HepG2 (cell line): Measurements from ENCODE around the gene ATF6. TPM values are rescaled to one million over a fixed set of nuclear protein-coding genes. Genes with fewer than 3 reads are reported as not detected.

Source experiments
- HMG20B ChIP-seq: conservative IDR thresholded peaks from 2 replicates; pipeline ENCODE4 v1.6.1; 2016; ENCODE audit warnings: missing genetic modification reagents, missing compliant biosample characterization
- KLF6 ChIP-seq: IDR thresholded peaks from 2 replicates; pipeline ENCODE4 v1.8.0; 2016; ENCODE audit warnings: missing biosample characterization, missing genetic modification reagents
- NAIF1 ChIP-seq: sonication (generic); formaldehyde crosslinking; IDR thresholded peaks from 2 replicates; pipeline ENCODE4 v1.5.0; 2020; ENCODE audit warnings: mild to moderate bottlenecking, missing genetic modification reagents, borderline replicate concordance
- POLR2AphosphoS5 ChIP-seq: IDR thresholded peaks from 2 replicates; pipeline ENCODE4 v1.6.1; 2012; ENCODE audit warnings: low read depth, low read length
- RFX5 ChIP-seq: IDR thresholded peaks from 2 replicates; pipeline ENCODE4 v1.6.1; 2011; ENCODE audit warnings: low read depth, low read length, improper control_type of control experiment
- SSRP1 ChIP-seq: IDR thresholded peaks from 2 replicates; pipeline ENCODE4 v1.6.1; 2016; ENCODE audit warnings: control low read depth
- ZNF138 ChIP-seq: sonication (generic); formaldehyde crosslinking; IDR thresholded peaks from 2 replicates; pipeline ENCODE4 v1.5.0; 2020; ENCODE audit warnings: mild to moderate bottlenecking, low read depth, missing genetic modification reagents
- ZNF251 ChIP-seq: sonication (generic); formaldehyde crosslinking; IDR thresholded peaks from 2 replicates; pipeline ENCODE4 v1.9.0; 2021; ENCODE audit warnings: mild to moderate bottlenecking, missing genetic modification reagents
- ZNF260 ChIP-seq: sonication (generic); formaldehyde crosslinking; IDR thresholded peaks from 2 replicates; pipeline ENCODE4 v1.4.0; 2020; ENCODE audit warnings: missing genetic modification reagents, low read depth, mild to moderate bottlenecking, borderline replicate concordance
- ZNF274 ChIP-seq: sonication (generic); formaldehyde crosslinking; IDR thresholded peaks from 2 replicates; pipeline ENCODE4 v1.5.1; 2020; ENCODE audit warnings: mild to moderate bottlenecking, missing genetic modification reagents
- ZNF3 ChIP-seq: IDR thresholded peaks from 2 replicates; pipeline ENCODE4 v1.7.0; 2017; ENCODE audit warnings: inconsistent platforms
- ZNF513 ChIP-seq: sonication (generic); formaldehyde crosslinking; conservative IDR thresholded peaks from 2 replicates; pipeline ENCODE4 v1.5.0; 2020; ENCODE audit warnings: missing genetic modification reagents
- ZNF614 ChIP-seq: IDR thresholded peaks from 2 replicates; pipeline ENCODE4 v1.6.1; 2018; ENCODE audit warnings: missing biosample characterization, missing genetic modification reagents, inconsistent platforms, borderline replicate concordance
- ZNF709 ChIP-seq: sonication (generic); formaldehyde crosslinking; IDR thresholded peaks from 2 replicates; pipeline ENCODE4 v1.5.0; 2020; ENCODE audit warnings: mild to moderate bottlenecking, missing genetic modification reagents
- ZNF75D ChIP-seq: sonication (generic); formaldehyde crosslinking; IDR thresholded peaks from 2 replicates; pipeline ENCODE4 v1.8.1; 2023; ENCODE audit warnings: missing genetic modification reagents, mild to moderate bottlenecking, borderline replicate concordance
- ZNF879 ChIP-seq: sonication (generic); formaldehyde crosslinking; IDR thresholded peaks from 2 replicates; pipeline ENCODE4 v1.8.1; 2023; ENCODE audit warnings: missing genetic modification reagents
- polyA plus RNA-seq, 8 experiments: library from polyadenylated mRNA; depleted of rRNA in 3 of 8; stranded (reverse) in 7 of 8; unstranded in 1 of 8; fragments of >200 nt; fragmentation: Illumina TruSeq in 4 of 8; extraction: Trizol in 4 of 8; gene quantifications; 2 replicates each; pipeline versions ENCODE4 v1.2.1 to v1.2.3, GENCODE V29; 2011 to 2016; ENCODE audit warnings: low read depth in 4 of 8, missing spikeins in 1 of 8, mixed read lengths in 1 of 8; ENCODE audit not compliant: insufficient read depth in 1 of 8
- total RNA-seq, 5 experiments: library from RNA; depleted of rRNA; stranded (reverse); fragments of >200 nt; fragmentation: Illumina TruSeq; extraction: Trizol; gene quantifications; 2 replicates each; pipeline ENCODE4 v1.2.3, GENCODE V29; 2016; ENCODE audit warnings: low read depth in 1 of 5
- TF ChIP-seq, protein P1 (sequence below): sonication (generic); formaldehyde crosslinking; IDR thresholded peaks from 2 replicates; pipeline ENCODE4 v1.8.1; 2023; ENCODE audit warnings: mild to moderate bottlenecking, missing genetic modification reagents, borderline replicate concordance
- TF ChIP-seq, protein P2 (sequence below): fragments of 450-650 bp; IDR thresholded peaks from 2 replicates; pipeline ENCODE4 v1.6.1; 2016
- TF ChIP-seq, protein P3 (sequence below): sonication (generic); formaldehyde crosslinking; IDR thresholded peaks from one replicate; pipeline ENCODE4 v1.5.1; 2020; ENCODE audit warnings: mild to moderate bottlenecking, missing genetic modification reagents; ENCODE audit errors: not compliant biosample characterization

ATF6 gene
- total and polyA plus RNA-seq, 2 of the 13 experiments (the other 11 are each of a cell fraction or from before 2014, with no cell fraction given), result 13.2 to 14.5 TPM

GRCh38 chr1:161726473-161727255 lies 39.5 kb upstream of the ATF6 start (continued):
- TF ChIP-seq HMG20B (CRISPR knock-in tag) (no peak), ZNF251 (CRISPR knock-in tag) (no peak), ZNF3 (CRISPR knock-in tag) (no peak), ZNF513 (CRISPR knock-in tag) (peak; percentile 51; the same call in 1 of the 2 replicates), RFX5 (no peak), NAIF1 (no peak), ZNF274 (CRISPR knock-in tag) (no peak; the same call in 1 of the 2 replicates), ZNF75D (CRISPR knock-in tag) (no peak), ZNF260 (no peak), ZNF879 (CRISPR knock-in tag) (no peak), KLF6 (no peak), ZNF709 (CRISPR knock-in tag) (no peak), SSRP1 (no peak), ZNF138 (CRISPR knock-in tag) (no peak), ZNF614 (CRISPR knock-in tag) (no peak), POLR2AphosphoS5 (peak; percentile 26; the same call in 1 of the 2 replicates)
- TF ChIP-seq, protein P1, sequence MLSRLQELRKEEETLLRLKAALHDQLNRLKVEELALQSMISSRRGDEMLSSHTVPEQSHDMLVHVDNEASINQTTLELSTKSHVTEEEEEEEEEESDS (CRISPR knock-in tag), result no peak
- TF ChIP-seq, protein P2, sequence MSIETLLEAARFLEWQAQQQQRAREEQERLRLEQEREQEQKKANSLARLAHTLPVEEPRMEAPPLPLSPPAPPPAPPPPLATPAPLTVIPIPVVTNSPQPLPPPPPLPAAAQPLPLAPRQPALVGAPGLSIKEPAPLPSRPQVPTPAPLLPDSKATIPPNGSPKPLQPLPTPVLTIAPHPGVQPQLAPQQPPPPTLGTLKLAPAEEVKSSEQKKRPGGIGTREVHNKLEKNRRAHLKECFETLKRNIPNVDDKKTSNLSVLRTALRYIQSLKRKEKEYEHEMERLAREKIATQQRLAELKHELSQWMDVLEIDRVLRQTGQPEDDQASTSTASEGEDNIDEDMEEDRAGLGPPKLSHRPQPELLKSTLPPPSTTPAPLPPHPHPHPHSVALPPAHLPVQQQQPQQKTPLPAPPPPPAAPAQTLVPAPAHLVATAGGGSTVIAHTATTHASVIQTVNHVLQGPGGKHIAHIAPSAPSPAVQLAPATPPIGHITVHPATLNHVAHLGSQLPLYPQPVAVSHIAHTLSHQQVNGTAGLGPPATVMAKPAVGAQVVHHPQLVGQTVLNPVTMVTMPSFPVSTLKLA, result no peak
- TF ChIP-seq, protein P3, sequence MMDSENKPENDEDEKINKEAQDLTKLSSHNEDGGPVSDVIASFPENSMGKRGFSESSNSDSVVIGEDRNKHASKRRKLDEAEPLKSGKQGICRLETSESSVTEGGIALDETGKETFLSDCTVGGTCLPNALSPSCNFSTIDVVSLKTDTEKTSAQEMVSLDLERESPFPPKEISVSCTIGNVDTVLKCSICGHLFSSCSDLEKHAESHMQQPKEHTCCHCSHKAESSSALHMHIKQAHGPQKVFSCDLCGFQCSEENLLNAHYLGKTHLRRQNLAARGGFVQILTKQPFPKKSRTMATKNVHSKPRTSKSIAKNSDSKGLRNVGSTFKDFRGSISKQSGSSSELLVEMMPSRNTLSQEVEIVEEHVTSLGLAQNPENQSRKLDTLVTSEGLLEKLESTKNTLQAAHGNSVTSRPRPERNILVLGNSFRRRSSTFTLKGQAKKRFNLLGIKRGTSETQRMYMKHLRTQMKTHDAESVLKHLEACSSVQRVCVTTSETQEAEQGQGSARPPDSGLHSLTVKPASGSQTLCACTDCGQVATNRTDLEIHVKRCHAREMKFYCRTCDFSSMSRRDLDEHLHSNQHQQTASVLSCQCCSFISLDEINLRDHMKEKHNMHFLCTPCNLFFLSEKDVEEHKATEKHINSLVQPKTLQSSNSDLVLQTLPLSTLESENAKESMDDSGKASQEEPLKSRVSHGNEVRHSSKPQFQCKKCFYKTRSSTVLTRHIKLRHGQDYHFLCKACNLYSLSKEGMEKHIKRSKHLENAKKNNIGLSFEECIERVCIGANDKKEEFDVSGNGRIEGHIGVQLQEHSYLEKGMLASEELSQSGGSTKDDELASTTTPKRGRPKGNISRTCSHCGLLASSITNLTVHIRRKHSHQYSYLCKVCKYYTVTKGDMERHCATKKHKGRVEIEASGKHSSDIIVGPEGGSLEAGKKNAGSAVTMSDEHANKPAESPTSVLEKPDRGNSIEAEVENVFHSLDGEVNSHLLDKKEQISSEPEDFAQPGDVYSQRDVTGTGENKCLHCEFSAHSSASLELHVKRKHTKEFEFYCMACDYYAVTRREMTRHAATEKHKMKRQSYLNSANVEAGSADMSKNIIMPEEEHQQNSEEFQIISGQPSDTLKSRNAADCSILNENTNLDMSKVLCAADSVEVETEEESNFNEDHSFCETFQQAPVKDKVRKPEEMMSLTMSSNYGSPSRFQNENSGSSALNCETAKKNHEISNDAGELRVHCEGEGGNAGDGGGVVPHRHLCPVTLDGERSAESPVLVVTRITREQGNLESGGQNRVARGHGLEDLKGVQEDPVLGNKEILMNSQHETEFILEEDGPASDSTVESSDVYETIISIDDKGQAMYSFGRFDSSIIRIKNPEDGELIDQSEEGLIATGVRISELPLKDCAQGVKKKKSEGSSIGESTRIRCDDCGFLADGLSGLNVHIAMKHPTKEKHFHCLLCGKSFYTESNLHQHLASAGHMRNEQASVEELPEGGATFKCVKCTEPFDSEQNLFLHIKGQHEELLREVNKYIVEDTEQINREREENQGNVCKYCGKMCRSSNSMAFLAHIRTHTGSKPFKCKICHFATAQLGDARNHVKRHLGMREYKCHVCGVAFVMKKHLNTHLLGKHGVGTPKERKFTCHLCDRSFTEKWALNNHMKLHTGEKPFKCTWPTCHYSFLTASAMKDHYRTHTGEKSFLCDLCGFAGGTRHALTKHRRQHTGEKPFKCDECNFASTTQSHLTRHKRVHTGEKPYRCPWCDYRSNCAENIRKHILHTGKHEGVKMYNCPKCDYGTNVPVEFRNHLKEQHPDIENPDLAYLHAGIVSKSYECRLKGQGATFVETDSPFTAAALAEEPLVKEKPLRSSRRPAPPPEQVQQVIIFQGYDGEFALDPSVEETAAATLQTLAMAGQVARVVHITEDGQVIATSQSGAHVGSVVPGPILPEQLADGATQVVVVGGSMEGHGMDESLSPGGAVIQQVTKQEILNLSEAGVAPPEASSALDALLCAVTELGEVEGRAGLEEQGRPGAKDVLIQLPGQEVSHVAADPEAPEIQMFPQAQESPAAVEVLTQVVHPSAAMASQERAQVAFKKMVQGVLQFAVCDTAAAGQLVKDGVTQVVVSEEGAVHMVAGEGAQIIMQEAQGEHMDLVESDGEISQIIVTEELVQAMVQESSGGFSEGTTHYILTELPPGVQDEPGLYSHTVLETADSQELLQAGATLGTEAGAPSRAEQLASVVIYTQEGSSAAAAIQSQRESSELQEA (CRISPR knock-in tag), result no peak
